Coronary artery (tissue), 2 donors: ENCODE results near the gene PIEZO1.
A peak's percentile ranks its signal among the peaks of the same experiment; 100 is the strongest.

Experiments used
- DNase-seq: peaks from one replicate; pipeline ENCODE4 v3.0.0-alpha.2; 2017; ENCODE audit warnings: low spot score
- H3K27ac ChIP-seq, 2 donors: fragments of 200-600 bp; sonication (generic); one replicate each; pipeline ENCODE4 v1.5.1; 2016 to 2019
- H3K4me3 ChIP-seq: fragments of 200-600 bp; sonication (generic); 2 replicates; pipeline ENCODE4 v1.5.1; 2016; ENCODE audit warnings: mild to moderate bottlenecking, moderate library complexity
- CTCF ChIP-seq: fragments of 200-600 bp; sonication (generic); IDR thresholded peaks from one replicate; pipeline ENCODE4 v1.5.1; 2019; ENCODE audit warnings: antibody characterized with exemption

PIEZO1 gene

GRCh38 chr16:88785106-88785924 lies at the start of gene PIEZO1:
Gene PIEZO1, minus strand, starts transcription at chr16:88785220. Its CDS starts 256 bp downstream, at chr16:88784964.
- peak; percentile 72 for TF ChIP-seq CTCF
- Histone ChIP-seq H3K27ac (peak within 1 kb of the TSS; percentile 65 to 97), H3K4me3 (peak within 1 kb of the TSS; percentile 96)
- no peak for DNase-seq

GRCh38 chr16:88834670-88835069 lies 49.6 kb upstream of the PIEZO1 start:
- H3K4me3 ChIP-seq, result no peak overlapping the region
- DNase-seq, result no peak
- peak overlapping the region in 1 of 2 donors; percentile 68 for H3K27ac ChIP-seq
- no peak for TF ChIP-seq CTCF

- no peak for TF ChIP-seq CTCF
These were observed 48.1 kb upstream of the PIEZO1 start for GRCh38 chr16:88833086-88833485.

GRCh38 chr16:88831838-88832237 lies 46.8 kb upstream of the PIEZO1 start:
- TF ChIP-seq CTCF, result no peak
- DNase-seq, result no peak
- Histone ChIP-seq H3K4me3 (no peak overlapping the region), H3K27ac (no peak overlapping the region)

More at GRCh38 chr16:88833086-88833485, 48.1 kb upstream of the PIEZO1 start:
- no peak overlapping the region for H3K27ac ChIP-seq
- DNase-seq, result no peak
- H3K4me3 ChIP-seq, result no peak overlapping the region

- H3K27ac ChIP-seq, result no peak overlapping the region
- no peak for DNase-seq
- no peak for TF ChIP-seq CTCF
- no peak overlapping the region for H3K4me3 ChIP-seq
These were observed 45.8 kb upstream of the PIEZO1 start for GRCh38 chr16:88830783-88831182.

- TF ChIP-seq CTCF, result no peak
- no peak for DNase-seq
- Histone ChIP-seq H3K4me3 (no peak overlapping the region), H3K27ac (no peak overlapping the region)
These were observed 45.2 kb upstream of the PIEZO1 start for GRCh38 chr16:88830258-88830657.

- TF ChIP-seq CTCF, result no peak
- Histone ChIP-seq H3K4me3 (no peak overlapping the region), H3K27ac (no peak overlapping the region)
- DNase-seq, result no peak
These were observed 43.7 kb upstream of the PIEZO1 start for GRCh38 chr16:88828711-88829110.
